Astrocyte (in vitro differentiated cells and primary cell): Measurements from ENCODE around the gene RTN3.
A peak's percentile ranks its signal among the peaks of the same experiment; 100 is the strongest.

Source experiments
- EZH2 ChIP-seq: IDR thresholded peaks from 2 replicates; pipeline ENCODE4 v1.6.1; 2012; ENCODE audit warnings: mild to moderate bottlenecking, low read length, inconsistent platforms; ENCODE audit not compliant: insufficient read depth
- TF ChIP-seq, protein P1 (sequence below): IDR thresholded peaks from 2 replicates; pipeline ENCODE4 v1.5.1; 2011; ENCODE audit warnings: low read depth, mild to moderate bottlenecking, inconsistent platforms, low read length, moderate library complexity; ENCODE audit not compliant: insufficient read depth

DNA sequence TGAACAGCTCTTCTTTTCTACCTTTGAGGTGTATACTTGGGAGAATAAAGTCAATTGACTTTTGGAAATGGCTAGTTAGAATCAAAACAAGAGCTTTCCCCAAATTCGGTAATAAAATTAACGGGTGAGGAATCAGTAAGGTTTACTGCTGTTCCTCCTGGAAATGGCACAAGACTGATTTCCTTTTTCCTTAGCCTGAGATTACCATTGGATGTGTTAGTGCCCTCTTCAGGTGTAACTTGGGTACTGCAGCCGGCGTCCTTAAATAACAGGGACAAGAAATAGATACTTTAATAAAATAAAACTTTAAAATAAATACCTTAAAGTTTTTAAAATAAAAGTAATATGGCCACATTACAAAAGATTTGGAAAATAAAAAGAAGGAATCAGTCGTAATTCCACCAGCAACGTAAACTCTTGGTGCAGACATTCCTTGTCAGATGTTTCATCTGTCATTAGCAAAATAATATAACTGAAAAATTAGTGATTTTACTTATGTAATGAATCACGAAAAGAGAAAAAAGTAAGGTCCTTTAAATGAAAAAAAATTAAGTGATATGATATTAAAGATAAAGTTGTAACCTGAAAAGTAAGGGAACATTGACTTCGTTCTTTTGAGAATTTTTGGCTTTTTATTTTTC lies 57.5 kb downstream of the RTN3 start:
- TF ChIP-seq, protein P1, sequence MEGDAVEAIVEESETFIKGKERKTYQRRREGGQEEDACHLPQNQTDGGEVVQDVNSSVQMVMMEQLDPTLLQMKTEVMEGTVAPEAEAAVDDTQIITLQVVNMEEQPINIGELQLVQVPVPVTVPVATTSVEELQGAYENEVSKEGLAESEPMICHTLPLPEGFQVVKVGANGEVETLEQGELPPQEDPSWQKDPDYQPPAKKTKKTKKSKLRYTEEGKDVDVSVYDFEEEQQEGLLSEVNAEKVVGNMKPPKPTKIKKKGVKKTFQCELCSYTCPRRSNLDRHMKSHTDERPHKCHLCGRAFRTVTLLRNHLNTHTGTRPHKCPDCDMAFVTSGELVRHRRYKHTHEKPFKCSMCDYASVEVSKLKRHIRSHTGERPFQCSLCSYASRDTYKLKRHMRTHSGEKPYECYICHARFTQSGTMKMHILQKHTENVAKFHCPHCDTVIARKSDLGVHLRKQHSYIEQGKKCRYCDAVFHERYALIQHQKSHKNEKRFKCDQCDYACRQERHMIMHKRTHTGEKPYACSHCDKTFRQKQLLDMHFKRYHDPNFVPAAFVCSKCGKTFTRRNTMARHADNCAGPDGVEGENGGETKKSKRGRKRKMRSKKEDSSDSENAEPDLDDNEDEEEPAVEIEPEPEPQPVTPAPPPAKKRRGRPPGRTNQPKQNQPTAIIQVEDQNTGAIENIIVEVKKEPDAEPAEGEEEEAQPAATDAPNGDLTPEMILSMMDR = peak; percentile 96
- TF ChIP-seq EZH2 = no peak
